Memory B cell (primary cell): ENCODE data around the gene UBA1.

Experiments
- ATAC-seq: fragments of 150-1000 bp; cut with Tn5 transposase; 2 replicates; pipeline ENCODE4 v1.10.0; 2021; ENCODE audit warnings: low read depth, mild to moderate bottlenecking, moderate library complexity
- DNase-seq, 2 donors: peaks; one replicate each; pipeline ENCODE4 v3.0.0; 2022; ENCODE audit warnings: low spot score in 2 of 2
- H3K27ac Mint-ChIP-seq: one replicate; pipeline ENCODE4 v1.8.0; 2022; ENCODE audit warnings: mild to moderate bottlenecking, moderate library complexity, mixed read lengths
- H3K27me3 Mint-ChIP-seq: one replicate; pipeline ENCODE4 v1.8.0; 2022; ENCODE audit warnings: mixed read lengths
- H3K36me3 Mint-ChIP-seq: one replicate; pipeline ENCODE4 v1.8.0; 2022; ENCODE audit warnings: mild to moderate bottlenecking, mixed read lengths
- H3K4me1 Mint-ChIP-seq: one replicate; pipeline ENCODE4 v1.8.0; 2022; ENCODE audit warnings: mixed read lengths
- H3K4me3 Mint-ChIP-seq: one replicate; pipeline ENCODE4 v1.8.0; 2022; ENCODE audit warnings: mild to moderate bottlenecking, moderate library complexity, mixed read lengths
- H3K9me3 Mint-ChIP-seq: one replicate; pipeline ENCODE4 v1.8.0; 2022; ENCODE audit warnings: mixed read lengths

UBA1 gene

DNA sequence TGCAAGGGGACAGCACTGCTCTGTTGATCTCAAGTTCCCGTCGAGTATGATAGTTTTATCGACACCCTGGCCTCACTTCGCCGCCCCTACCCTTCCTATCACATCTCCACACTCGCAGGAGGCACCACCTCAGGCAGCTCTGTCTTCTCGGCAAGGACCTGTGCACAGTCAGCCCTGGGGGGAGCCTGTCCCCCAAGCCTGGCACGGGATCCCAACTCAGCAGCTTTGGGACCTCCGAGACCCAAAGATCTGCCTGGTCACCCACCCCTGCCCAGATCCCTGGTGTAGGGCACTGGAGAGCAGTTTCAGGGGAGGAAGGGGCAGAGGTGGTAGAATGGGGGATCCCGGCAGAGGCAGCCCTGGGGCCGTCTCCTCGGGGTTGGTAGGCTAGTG lies 18.0 kb upstream of the UBA1 start:
- Mint-ChIP-seq H3K9me3 (no peaks in the 10 kb centered on the region), H3K4me1 (no peaks in the 10 kb centered on the region), H3K27me3 (no peaks in the 10 kb centered on the region), H3K4me3 (no peak overlapping the region), H3K36me3 (peaks cover 31% of the 10 kb centered on the region), H3K27ac (no peak overlapping the region)
- DNase-seq (no peak), ATAC-seq (no peak)

DNA sequence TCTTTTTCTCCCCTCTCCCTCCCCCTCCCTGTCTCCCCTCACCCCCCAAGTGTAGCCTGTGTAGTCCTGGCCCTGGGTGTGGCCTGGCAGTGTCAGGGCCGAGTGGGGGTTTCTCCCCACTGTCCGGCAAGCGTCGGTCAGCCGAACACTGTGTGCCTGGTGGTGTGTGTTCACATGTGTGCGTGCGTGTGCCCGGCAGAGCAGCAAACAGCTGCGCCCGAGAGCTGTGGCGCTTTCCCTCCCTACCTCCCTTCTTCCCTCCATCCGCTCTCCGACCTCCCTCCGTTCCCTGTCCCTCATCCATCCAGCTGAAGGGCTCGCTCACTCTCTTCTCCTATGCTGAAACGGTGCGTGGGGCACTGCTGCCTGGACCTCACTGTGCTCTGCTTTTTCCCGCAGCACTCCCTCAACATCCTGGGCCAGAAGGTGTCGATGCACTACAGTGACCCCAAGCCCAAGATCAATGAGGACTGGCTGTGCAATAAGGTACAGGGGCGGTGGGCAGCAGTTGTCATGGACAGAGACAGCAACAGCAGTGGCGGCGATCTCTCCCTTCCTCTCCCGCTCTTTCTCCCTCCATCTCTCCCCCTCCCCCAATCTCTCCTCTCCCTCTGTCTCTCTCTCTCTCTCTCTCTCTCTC lies 17.4 kb upstream of the UBA1 start:
- Mint-ChIP-seq H3K4me3 (no peak overlapping the region), H3K27ac (peak overlapping the region; percentile 84), H3K36me3 (peaks cover 32% of the 10 kb centered on the region), H3K27me3 (no peaks in the 10 kb centered on the region), H3K9me3 (no peaks in the 10 kb centered on the region), H3K4me1 (no peaks in the 10 kb centered on the region)
- no peak for DNase-seq
- ATAC-seq, result no peak

DNA sequence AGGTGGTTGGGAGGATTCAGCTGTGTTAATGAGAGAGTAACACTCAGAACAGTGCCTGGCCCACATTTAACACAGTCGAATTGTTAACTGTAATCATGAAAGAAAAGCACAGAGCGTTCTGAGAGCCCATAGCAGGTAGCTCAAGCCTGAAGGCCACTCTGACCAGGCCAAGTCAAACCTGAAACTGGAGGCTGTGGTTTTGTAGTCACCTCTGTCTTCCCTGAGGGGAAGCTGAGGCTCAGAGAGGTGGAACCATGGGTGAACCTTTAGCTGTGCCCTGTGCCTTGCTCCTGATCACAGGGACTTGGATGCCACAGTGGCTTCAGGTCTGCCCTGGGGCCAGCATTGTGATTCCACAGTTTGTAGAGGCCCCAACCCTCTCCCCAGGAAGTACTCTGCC lies 16.6 kb upstream of the UBA1 start:
- H3K4me3 Mint-ChIP-seq, result no peak overlapping the region
- DNase-seq (no peak), ATAC-seq (no peak)
- H3K4me1 Mint-ChIP-seq, result no peaks in the 10 kb centered on the region
- H3K27me3 Mint-ChIP-seq, result no peaks in the 10 kb centered on the region
- H3K27ac Mint-ChIP-seq, result no peak overlapping the region
- no peaks in the 10 kb centered on the region for H3K9me3 Mint-ChIP-seq
- peaks cover 35% of the 10 kb centered on the region for H3K36me3 Mint-ChIP-seq

DNA sequence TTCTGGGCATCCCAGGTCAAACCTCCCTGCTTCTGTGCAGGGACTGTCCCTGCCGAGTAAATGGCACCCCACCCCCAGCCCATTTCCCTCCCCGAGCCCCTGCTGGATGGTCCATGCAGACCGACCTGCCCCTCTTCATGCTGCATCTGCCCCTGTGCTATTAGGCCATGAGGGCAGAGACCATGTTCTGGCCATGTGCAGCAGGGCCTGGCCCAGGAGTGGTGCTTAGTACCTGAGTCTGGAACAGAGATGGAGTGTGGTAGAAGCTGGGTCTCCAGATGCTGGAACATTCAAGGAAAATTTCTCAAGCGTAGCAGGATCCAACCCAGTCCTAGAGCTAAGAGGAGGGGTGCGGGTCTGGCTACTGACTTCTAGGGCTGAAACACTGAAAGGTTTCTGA lies 15.3 kb upstream of the UBA1 start:
- Mint-ChIP-seq H3K4me1 (no peaks in the 10 kb centered on the region), H3K27me3 (no peaks in the 10 kb centered on the region), H3K9me3 (no peaks in the 10 kb centered on the region), H3K36me3 (peaks cover 41% of the 10 kb centered on the region), H3K4me3 (no peak overlapping the region), H3K27ac (peak overlapping the region; percentile 31)
- no peak for DNase-seq
- no peak for ATAC-seq

DNA sequence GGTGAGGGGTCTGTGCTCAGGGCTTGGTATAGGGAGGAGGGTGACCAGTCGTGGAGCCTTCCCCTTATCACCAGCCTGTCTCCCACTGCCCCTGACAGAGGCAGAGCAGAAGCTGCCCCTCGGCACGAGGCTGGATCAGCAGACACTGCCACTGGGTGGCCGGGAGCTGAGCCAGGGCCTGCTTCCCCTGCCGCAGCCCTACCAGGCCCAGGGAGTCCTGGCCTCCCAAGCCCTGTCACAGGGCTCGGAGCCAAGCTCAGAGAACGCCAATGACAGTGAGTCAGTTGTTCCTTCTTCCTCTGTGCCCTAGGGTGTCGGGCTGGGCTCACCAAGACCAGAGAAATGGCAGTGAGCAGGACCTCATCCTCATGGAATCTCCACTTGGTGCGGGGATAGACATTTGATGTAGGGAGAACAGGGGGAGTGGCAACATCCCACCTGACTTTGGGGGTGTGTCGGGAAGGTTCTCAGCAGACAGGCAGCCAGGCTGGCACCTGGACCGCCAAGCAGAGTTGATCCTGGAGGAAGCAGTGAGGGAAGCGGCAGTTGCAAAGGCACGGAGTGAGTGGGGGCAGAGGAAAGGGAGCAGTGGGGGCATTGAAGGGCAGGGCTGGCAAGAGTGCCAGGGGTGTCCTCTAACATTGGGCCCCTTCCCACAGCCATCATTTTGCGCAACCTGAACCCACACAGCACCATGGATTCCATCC lies 14.3 kb upstream of the UBA1 start:
- H3K27me3 Mint-ChIP-seq, result no peaks in the 10 kb centered on the region
- H3K27ac Mint-ChIP-seq, result no peak overlapping the region
- H3K9me3 Mint-ChIP-seq, result no peaks in the 10 kb centered on the region
- no peaks in the 10 kb centered on the region for H3K4me1 Mint-ChIP-seq
- H3K36me3 Mint-ChIP-seq, result peaks cover 36% of the 10 kb centered on the region
- DNase-seq (no peak), ATAC-seq (no peak)
- no peak overlapping the region for H3K4me3 Mint-ChIP-seq

DNA sequence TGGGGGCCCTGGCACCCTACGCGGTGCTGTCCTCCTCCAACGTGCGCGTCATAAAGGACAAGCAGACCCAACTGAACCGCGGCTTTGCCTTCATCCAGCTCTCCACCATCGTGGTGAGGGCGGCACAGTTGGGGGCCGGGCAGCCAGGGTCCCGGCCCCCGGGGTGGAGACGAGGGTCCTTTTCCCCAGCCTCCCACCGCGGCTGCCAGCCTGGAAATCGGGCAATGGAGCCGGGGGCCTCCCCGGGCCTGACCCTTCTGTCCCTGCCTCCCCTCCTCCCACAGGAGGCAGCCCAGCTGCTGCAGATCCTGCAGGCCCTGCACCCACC lies 13.7 kb upstream of the UBA1 start:
- Mint-ChIP-seq H3K4me1 (no peaks in the 10 kb centered on the region), H3K27ac (no peak overlapping the region), H3K4me3 (no peak overlapping the region), H3K9me3 (no peaks in the 10 kb centered on the region), H3K27me3 (no peaks in the 10 kb centered on the region), H3K36me3 (peaks cover 34% of the 10 kb centered on the region)
- DNase-seq (no peak), ATAC-seq (no peak)

DNA sequence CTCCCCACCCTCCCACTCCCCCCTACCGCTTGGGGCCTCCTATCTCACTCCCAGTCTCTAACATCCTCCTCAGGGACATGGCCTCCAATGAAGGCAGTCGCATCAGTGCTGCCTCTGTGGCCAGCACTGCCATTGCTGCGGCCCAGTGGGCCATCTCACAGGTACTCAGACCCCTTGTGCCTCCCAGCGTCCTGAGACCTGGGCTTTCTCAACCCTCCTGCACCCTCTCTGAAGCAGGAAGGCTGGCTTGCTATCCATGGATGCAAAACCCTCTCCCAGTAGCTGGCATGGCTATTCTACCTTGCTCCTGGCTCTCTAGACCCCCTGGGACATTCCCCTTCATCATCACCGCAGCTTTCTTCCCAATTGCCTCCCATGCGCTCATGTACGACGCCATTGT lies 13.3 kb upstream of the UBA1 start:
- no peak for ATAC-seq
- Mint-ChIP-seq H3K27me3 (no peaks in the 10 kb centered on the region), H3K27ac (no peak overlapping the region), H3K36me3 (peaks cover 33% of the 10 kb centered on the region), H3K9me3 (no peaks in the 10 kb centered on the region), H3K4me1 (no peaks in the 10 kb centered on the region), H3K4me3 (no peak overlapping the region)
- DNase-seq, result no peak

DNA sequence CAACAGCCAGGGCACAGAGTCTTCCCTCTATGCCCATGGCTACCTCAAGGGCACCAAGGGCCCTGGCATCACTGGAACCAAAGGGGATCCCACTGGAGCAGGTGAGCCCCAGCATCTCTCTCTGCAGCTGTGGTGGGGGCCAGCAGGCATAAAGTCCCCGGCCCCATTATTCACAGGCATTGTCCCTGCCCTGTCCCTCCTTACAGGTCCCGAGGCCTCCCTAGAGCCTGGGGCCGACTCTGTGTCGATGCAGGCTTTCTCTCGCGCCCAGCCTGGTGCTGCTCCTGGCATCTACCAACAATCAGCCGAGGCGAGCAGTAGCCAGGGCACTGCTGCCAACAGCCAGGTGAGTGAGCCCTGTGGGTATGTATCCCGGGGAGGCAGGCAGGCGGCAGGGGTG lies 12.3 kb upstream of the UBA1 start:
- no peak for ATAC-seq
- Mint-ChIP-seq H3K9me3 (no peaks in the 10 kb centered on the region), H3K27ac (no peak overlapping the region), H3K4me1 (no peaks in the 10 kb centered on the region), H3K36me3 (peaks cover 32% of the 10 kb centered on the region), H3K4me3 (no peak overlapping the region), H3K27me3 (no peaks in the 10 kb centered on the region)
- no peak for DNase-seq

DNA sequence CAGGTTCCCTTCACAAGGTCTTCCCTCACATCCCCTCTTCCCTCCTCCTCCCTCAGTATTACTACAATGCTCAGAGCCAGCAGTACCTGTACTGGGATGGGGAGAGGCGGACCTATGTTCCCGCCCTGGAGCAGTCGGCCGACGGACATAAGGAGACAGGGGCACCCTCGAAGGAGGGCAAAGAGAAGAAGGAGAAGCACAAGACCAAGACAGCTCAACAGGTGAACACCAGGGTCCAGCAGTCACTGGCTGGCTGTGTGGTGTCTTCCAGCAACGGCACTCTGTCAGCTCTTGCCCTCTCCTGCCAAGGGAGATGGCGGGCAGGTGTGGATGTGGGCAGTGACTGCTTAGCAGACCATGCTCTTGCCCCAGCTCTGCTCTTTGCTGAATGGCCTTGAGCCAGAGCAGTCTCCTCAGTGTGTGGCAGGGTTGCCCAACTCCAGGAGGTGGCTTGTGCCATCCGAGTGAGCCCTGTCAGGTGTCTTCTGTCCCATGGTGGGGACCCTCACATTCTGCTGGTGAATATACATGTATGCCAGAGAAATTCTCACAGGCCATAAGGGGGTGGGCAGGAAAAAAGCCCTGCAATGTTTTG lies 11.4 kb upstream of the UBA1 start:
- Mint-ChIP-seq H3K27me3 (no peaks in the 10 kb centered on the region), H3K27ac (no peak overlapping the region), H3K4me1 (no peaks in the 10 kb centered on the region), H3K4me3 (no peak overlapping the region), H3K36me3 (peaks cover 27% of the 10 kb centered on the region), H3K9me3 (no peaks in the 10 kb centered on the region)
- DNase-seq (no peak), ATAC-seq (no peak)

DNA sequence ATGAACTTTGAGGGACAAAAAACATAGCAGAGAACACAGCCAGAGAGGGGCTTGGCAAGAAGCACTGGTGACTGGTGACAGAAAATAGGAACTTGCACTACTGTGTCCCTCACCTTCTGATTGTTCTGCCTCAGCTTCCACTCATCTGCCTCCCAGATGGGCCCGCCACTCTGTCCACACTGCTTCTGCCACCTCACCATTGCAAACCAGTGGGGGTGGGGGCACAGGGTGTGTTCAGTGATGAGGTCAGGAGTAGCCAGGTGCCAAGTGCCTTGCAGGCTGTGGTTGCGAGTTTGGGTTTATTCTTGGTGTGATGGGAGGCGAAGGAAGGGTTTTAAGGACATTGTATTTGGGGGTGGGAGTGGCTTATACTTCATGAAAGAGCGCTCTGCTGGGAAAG lies 9.1 kb upstream of the UBA1 start:
- Mint-ChIP-seq H3K4me1 (peaks cover 2% of the 10 kb centered on the region), H3K4me3 (no peak overlapping the region), H3K9me3 (no peaks in the 10 kb centered on the region), H3K27me3 (no peaks in the 10 kb centered on the region), H3K36me3 (peaks cover 22% of the 10 kb centered on the region), H3K27ac (no peak overlapping the region)
- no peak for ATAC-seq
- no peak for DNase-seq

DNA sequence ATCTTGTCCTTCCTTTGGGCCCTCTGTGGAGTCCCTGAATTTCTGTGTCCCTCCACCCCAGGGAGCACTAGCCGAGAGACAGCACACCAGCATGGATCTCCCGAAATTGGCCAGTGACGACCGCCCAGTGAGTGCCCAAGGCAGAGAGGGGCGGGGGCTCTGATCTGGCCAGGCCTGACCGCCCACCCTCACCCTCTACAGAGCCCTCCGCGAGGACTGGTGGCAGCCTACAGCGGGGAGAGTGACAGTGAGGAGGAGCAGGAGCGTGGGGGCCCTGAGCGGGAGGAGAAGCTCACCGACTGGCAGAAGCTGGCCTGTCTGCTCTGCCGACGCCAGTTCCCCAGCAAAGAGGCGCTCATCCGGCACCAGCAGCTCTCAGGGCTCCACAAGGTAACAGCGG lies 8.4 kb upstream of the UBA1 start:
- Mint-ChIP-seq H3K27ac (no peak overlapping the region), H3K27me3 (no peaks in the 10 kb centered on the region), H3K36me3 (peaks cover 20% of the 10 kb centered on the region), H3K4me1 (peaks cover 2% of the 10 kb centered on the region), H3K4me3 (no peak overlapping the region), H3K9me3 (no peaks in the 10 kb centered on the region)
- DNase-seq (no peak), ATAC-seq (no peak)

DNA sequence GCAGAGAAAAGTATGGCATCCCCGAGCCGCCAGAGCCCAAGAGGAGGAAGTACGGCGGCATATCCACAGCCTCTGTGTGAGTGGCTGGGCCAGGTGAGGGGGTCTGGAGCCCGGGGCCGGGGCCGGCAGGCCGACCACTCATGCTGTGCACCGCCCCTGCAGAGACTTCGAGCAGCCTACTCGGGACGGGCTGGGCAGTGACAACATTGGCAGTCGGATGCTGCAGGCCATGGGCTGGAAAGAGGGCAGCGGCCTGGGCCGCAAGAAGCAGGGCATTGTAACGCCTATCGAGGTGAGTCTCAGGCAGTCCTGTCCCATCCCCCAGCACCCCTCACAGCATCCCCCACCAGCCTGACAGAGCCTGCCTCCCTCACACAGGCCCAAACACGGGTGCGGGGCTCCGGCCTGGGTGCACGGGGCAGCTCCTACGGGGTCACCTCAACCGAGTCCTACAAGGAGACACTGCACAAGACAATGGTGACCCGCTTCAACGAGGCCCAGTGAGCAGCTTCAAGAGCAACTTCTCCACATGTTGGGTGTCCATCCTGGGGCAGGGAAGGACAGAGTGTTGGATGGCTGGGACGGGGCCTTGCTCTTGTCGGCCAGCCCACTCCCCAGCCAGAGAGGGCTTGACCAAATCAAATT lies 7.4 kb upstream of the UBA1 start:
- Mint-ChIP-seq H3K4me1 (peaks cover 5% of the 10 kb centered on the region), H3K27me3 (no peaks in the 10 kb centered on the region), H3K9me3 (no peaks in the 10 kb centered on the region), H3K36me3 (peaks cover 16% of the 10 kb centered on the region), H3K4me3 (no peak overlapping the region), H3K27ac (no peak overlapping the region)
- no peak for DNase-seq
- ATAC-seq, result no peak

DNA sequence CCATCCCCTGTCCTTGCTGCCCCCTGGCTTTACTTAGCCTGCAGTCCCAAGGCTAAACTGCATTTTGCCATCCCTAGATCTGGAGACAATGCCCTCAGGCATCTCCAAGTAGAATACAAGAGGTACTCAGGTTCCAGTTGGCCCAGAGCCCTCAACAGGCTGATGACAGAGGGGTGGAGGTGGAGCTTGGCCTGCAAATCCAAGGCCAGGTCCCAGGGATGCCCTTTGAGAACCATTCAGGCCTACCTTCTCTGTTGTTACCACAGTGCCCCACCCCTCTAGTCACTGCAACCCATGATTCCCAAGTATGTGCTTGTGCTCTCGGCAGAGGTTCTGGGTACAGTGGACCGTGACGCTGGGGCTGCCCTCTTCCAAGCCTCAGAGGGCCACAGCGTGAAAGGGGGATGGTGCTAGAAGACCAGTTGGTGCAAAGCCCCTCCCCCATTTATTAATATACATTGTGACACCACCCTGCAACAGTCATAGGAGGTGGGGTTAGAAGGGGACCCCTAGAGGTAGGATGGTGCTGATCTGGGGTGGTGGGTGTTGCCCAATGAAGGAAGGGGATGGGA lies 6.4 kb upstream of the UBA1 start:
- H3K9me3 Mint-ChIP-seq, result no peaks in the 10 kb centered on the region
- peaks cover 5% of the 10 kb centered on the region for H3K4me1 Mint-ChIP-seq
- DNase-seq (no peak), ATAC-seq (no peak)
- peaks cover 11% of the 10 kb centered on the region for H3K36me3 Mint-ChIP-seq
- no peaks in the 10 kb centered on the region for H3K27me3 Mint-ChIP-seq
- H3K4me3 Mint-ChIP-seq, result no peak overlapping the region
- no peak overlapping the region for H3K27ac Mint-ChIP-seq

DNA sequence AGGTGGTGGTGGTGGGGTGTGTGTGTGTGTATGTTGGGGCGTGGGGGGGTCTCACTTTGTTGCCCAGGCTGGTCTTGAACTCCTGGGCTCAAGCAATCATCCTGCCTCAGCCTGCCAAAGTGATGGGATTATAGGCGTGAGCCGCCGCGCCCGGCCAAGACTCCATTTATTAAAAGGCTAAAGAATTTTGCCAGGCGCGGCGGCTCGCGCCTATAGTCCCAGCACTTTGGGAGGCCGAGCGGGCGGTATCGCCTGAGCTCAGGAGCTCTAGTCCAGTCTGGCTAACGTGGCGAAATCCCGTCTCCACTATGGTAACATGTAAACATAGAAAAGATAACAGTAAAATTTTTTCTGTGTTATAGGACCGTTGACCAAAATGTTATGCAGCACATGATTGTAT lies 3.7 kb upstream of the UBA1 start:
- no peak overlapping the region for H3K4me3 Mint-ChIP-seq

More for the DNA sequence above, 3.7 kb upstream of the UBA1 start:
- ATAC-seq, result no peak
- no peak for DNase-seq
- Mint-ChIP-seq H3K4me1 (peaks cover 11% of the 10 kb centered on the region), H3K36me3 (peaks cover 5% of the 10 kb centered on the region), H3K27ac (no peak overlapping the region), H3K9me3 (no peaks in the 10 kb centered on the region), H3K27me3 (no peaks in the 10 kb centered on the region)
